Colonic mucosa (tissue), 4 donors: ENCODE data around the gene PRR5L. TPM values are rescaled to one million over a fixed set of nuclear protein-coding genes. Genes with fewer than 3 reads are reported as not detected.

Source experiments
- DNase-seq: peaks from one replicate; pipeline ENCODE4 v3.0.0-alpha.2; 2020
- H3K27ac ChIP-seq: fragments of 200-600 bp; one replicate; pipeline ENCODE4 v1.8.0; 2021
- H3K27me3 ChIP-seq: fragments of 200-600 bp; one replicate; pipeline ENCODE4 v1.8.0; 2021
- H3K36me3 ChIP-seq: fragments of 200-600 bp; one replicate; pipeline ENCODE4 v1.8.0; 2021
- H3K4me1 ChIP-seq: fragments of 200-600 bp; one replicate; pipeline ENCODE4 v1.8.0; 2021; ENCODE audit warnings: mild to moderate bottlenecking
- H3K4me3 ChIP-seq: fragments of 200-600 bp; one replicate; pipeline ENCODE4 v1.8.0; 2021
- H3K9ac ChIP-seq, 2 donors: one replicate each; pipeline ENCODE4 v1.7.0; 2013; ENCODE audit warnings: control low read depth in 2 of 2, low read depth in 2 of 2, low read length in 2 of 2
- H3K9me3 ChIP-seq: fragments of 200-600 bp; one replicate; pipeline ENCODE4 v1.8.0; 2021
- intact Hi-C: fragments of 100-400 bp; cut with DNase I; formaldehyde crosslinking; loops from one replicate; pipeline ENCODE4 v1.14.1; 2022
- total RNA-seq, 2 donors: library from RNA; stranded (reverse); fragmentation: NEBNext Ultra II Directional in 1 of 2; extraction: Animal tissue kit (Norgen Biotek cat#: 25700) in 1 of 2; gene quantifications; one replicate each; pipeline ENCODE4 v1.2.1, GENCODE V29; 2021
- TF ChIP-seq, protein P1 (sequence below): fragments of 200-600 bp; IDR thresholded peaks from one replicate; pipeline ENCODE4 v1.8.0; 2022; ENCODE audit warnings: antibody characterized with exemption, mild to moderate bottlenecking
- donor health status: healthy.
- donor health status: DM: no; HTN: no; CAD: no.
- donor health status: DM: no; HTN: no; CAD: no.

PRR5L gene
- total RNA-seq, 2 donors from 2014 or later, result 80.9 to 169 TPM

DNA sequence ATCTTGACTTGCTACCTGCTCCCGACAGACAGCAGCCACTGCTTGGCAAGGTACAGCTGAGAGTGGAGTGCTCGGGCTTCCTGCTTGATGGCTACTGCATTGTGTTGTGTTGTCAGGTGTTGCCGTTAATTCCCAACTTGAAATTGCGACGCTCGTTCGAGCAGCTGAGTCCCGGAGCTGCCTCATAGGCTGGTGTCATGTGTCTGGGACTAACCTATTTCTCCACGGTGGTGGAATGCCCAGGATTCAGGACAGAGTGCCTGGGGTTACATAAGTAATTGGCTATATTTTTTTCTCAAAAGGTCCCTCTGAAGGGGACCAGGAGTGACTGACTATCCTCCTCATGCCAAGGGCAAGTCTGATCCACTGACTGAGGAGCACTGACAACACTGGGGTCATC lies 25.4 kb upstream of the PRR5L start:
- DNase-seq, result peak; percentile 3

DNA sequence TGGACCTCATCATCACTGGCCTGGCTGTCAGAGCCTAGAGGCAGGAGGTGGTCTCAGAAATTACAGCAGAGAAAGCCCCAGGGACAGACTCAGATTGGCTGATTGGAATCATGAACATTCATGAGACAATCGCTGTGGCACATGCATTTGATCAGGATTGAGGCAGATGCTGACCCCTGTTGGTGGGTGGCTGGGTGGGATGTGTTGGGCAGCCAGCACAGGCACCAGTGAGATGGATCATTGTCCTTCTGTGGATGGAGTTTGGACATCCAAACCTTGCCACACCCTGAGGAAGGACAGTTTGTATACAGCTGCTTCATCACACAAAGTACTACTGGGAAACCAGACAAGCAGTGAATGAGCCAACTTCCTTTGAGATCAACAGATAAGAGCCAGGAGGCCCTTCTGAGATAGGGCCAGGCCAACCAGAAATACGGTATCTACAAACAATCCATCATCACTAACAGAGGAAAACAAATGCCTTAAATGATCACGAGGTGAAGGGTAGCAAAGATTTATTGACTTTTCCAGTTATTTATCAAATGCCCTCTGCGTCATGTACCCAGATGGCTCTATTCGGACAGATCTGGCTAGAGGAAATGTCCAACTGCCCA lies 24.2 kb upstream of the PRR5L start:
- Histone ChIP-seq H3K9ac (no peak overlapping the region), H3K4me3 (no peak overlapping the region), H3K9me3 (no peaks in the 10 kb centered on the region), H3K27me3 (no peaks in the 10 kb centered on the region), H3K27ac (no peak overlapping the region), H3K4me1 (no peaks in the 10 kb centered on the region), H3K36me3 (peaks cover 9% of the 10 kb centered on the region)
- no peak for DNase-seq
- TF ChIP-seq, protein P1, sequence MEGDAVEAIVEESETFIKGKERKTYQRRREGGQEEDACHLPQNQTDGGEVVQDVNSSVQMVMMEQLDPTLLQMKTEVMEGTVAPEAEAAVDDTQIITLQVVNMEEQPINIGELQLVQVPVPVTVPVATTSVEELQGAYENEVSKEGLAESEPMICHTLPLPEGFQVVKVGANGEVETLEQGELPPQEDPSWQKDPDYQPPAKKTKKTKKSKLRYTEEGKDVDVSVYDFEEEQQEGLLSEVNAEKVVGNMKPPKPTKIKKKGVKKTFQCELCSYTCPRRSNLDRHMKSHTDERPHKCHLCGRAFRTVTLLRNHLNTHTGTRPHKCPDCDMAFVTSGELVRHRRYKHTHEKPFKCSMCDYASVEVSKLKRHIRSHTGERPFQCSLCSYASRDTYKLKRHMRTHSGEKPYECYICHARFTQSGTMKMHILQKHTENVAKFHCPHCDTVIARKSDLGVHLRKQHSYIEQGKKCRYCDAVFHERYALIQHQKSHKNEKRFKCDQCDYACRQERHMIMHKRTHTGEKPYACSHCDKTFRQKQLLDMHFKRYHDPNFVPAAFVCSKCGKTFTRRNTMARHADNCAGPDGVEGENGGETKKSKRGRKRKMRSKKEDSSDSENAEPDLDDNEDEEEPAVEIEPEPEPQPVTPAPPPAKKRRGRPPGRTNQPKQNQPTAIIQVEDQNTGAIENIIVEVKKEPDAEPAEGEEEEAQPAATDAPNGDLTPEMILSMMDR, result no peak
- intact Hi-C loops, result no loop called here

More for the DNA sequence above, 25.4 kb upstream of the PRR5L start:
- no peak overlapping the region for H3K9ac ChIP-seq
- no peaks in the 10 kb centered on the region for H3K27me3 ChIP-seq
- H3K36me3 ChIP-seq, result peaks cover 9% of the 10 kb centered on the region
- H3K4me1 ChIP-seq, result no peaks in the 10 kb centered on the region
- no peak overlapping the region for H3K4me3 ChIP-seq
- TF ChIP-seq, protein P1, result no peak
- intact Hi-C loops, result no loop called here
- no peak overlapping the region for H3K27ac ChIP-seq
- H3K9me3 ChIP-seq, result no peaks in the 10 kb centered on the region

DNA sequence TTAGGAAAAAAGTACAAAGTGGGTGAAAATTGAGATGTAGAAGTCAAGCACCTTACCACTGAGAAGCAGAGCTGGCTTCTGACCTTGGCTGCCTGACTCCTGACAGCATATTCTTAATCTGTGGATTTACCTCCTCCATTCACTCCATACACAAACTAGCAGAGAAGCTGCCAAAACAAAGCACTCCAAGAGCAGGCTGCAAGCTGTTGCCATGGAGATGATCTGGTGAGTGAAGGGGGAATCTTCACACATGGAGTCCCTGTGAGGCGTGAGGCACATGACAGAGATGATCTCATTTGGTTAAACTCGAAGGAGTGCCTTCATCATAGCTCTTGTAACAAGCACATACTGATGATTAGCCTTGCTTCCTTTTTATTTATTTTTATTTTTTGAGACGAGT lies 23.0 kb upstream of the PRR5L start:
- Histone ChIP-seq H3K9ac (no peak overlapping the region), H3K36me3 (peaks cover 9% of the 10 kb centered on the region), H3K27ac (no peak overlapping the region), H3K9me3 (no peaks in the 10 kb centered on the region), H3K4me1 (no peaks in the 10 kb centered on the region), H3K4me3 (no peak overlapping the region), H3K27me3 (no peaks in the 10 kb centered on the region)
- intact Hi-C loops, result no loop called here
- peak; percentile 3 for DNase-seq
- TF ChIP-seq, protein P1, result no peak

DNA sequence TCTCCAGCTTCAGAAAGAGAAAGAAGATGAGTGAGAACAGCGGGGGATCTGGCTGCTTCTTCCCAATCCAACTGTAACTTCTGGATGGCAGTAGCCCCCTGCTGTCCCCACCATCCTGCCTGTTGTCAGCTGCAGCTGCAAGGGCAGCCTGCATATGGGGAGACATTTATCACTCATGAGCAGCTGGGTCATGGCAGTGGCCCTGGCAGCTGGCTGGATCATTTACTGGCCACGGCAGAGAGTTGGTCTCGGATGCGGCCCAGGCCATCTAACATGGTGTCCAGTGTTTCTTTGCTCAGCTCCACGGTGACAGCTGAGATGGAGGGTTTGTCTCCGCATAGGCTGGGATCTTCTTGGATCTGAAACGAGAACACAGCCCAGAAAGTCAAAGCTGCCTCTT lies 21.7 kb upstream of the PRR5L start:
- no peaks in the 10 kb centered on the region for H3K9me3 ChIP-seq
- no peak overlapping the region for H3K4me3 ChIP-seq
- peaks cover 9% of the 10 kb centered on the region for H3K36me3 ChIP-seq
- TF ChIP-seq, protein P1, result no peak
- DNase-seq, result peak; percentile 13
- H3K27me3 ChIP-seq, result no peaks in the 10 kb centered on the region
- H3K27ac ChIP-seq, result no peak overlapping the region
- H3K4me1 ChIP-seq, result no peaks in the 10 kb centered on the region
- intact Hi-C loops, result no loop called here
- no peak overlapping the region for H3K9ac ChIP-seq

DNA sequence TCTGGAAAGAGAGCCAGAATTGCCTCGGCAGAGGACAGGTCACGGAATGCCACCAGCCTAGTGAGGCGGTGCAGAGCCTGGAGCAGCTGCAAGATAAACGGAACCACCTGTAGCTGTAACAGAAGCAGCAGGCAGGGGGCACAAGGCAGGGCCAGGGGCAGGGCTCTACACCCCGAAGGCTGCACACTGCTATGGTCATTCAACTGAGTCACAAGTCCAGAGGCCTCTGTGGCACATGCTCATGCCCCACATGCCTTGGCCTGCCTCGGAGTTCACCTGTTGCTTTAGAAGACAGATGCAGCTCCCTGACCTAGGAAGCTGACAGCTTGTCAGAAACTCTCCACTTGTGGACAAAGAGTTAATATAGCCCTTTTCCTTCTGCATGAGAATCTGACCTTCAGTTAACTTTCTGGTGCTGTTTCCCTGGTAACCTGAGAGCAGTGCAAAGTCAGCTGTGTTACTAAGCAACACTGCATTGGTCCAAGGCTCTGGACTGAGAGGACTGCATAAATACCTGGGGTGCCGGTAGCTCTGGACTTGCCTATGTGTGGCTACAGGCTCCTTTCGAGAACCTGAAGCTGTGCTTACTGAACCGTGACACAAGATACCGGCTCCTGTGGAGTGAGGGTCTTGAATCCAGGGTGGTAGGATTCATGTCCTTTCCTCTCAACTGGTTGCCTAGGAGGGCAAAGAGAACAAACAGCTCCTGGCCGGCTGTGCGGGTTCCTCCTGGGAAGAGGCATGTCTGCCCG lies 17.4 kb upstream of the PRR5L start:
- Histone ChIP-seq H3K9me3 (no peaks in the 10 kb centered on the region), H3K9ac (no peak overlapping the region), H3K27me3 (no peaks in the 10 kb centered on the region), H3K4me1 (no peaks in the 10 kb centered on the region), H3K4me3 (no peak overlapping the region), H3K36me3 (peaks cover 8% of the 10 kb centered on the region), H3K27ac (no peak overlapping the region)
- TF ChIP-seq, protein P1, result no peak
- peak; percentile 10 for DNase-seq
- intact Hi-C loops, result no loop called here
